SK-N-SH (cell line): ENCODE measurements around the gene SPOUT1. TPM values are rescaled to one million over a fixed set of nuclear protein-coding genes. Genes with fewer than 3 reads are reported as not detected.
A peak's percentile ranks its signal among the peaks of the same experiment; 100 is the strongest.

Experiments used
- CTCF ChIA-PET: fragments of 300-600, 350-600 bp; formaldehyde crosslinking; extraction: SDS; loops from one replicate; lab custom pipeline; 2021; lab: Yijun Ruan, JAX
- POLR2A ChIA-PET: fragments of 350-600 bp; sonication (Branson Sonifier 250); formaldehyde crosslinking; extraction: SDS; loops from one replicate; lab custom pipeline; 2020; ENCODE audit warnings: antibody characterized with exemption, inconsistent platforms; lab: Yijun Ruan, JAX
- DNase-seq: peaks from one replicate; pipeline ENCODE4 v3.0.0; 2012
- H2AFZ ChIP-seq: fragments of 200-600 bp; sonication (generic); 2 replicates; pipeline ENCODE4 v1.8.1; 2016; ENCODE audit warnings: antibody characterized with exemption, mild to moderate bottlenecking, low read depth
- H3F3A ChIP-seq: fragments of 200-600 bp; sonication (generic); replicated peaks from 2 replicates; pipeline ENCODE3; 2016; ENCODE audit warnings: antibody characterized with exemption, mild to moderate bottlenecking; ENCODE audit not compliant: insufficient read depth
- H3K27ac ChIP-seq, 2 experiments: fragments of 200-500 bp in 1 of 2; fragments of 200-600 bp in 1 of 2; sonication (Bioruptor generic) in 1 of 2; sonication (generic), shearing (Covaris generic) in 1 of 2; 2 replicates each; pipeline versions ENCODE4 v1.5.1 to v1.6.1; 2014 to 2016; ENCODE audit warnings: low read depth in 2 of 2, inconsistent platforms in 1 of 2, low read length in 1 of 2, mild to moderate bottlenecking in 1 of 2, mixed read lengths in 1 of 2
- H3K27me3 ChIP-seq: fragments of 200-600 bp; sonication (generic), shearing (Covaris generic); 2 replicates; pipeline ENCODE4 v1.6.1; 2016; ENCODE audit warnings: mixed run types; ENCODE audit not compliant: insufficient read depth
- H3K36me3 ChIP-seq, 2 experiments: fragments of 200-500 bp in 1 of 2; fragments of 200-600 bp in 1 of 2; sonication (Bioruptor generic) in 1 of 2; sonication (generic) in 1 of 2; replicated peaks in 1 of 2; 2 replicates each; pipeline versions ENCODE3 to v1.5.1; 2014 to 2016; ENCODE audit warnings: low read length in 1 of 2, mild to moderate bottlenecking in 1 of 2; ENCODE audit not compliant: insufficient read depth in 2 of 2, control insufficient read depth in 1 of 2
- H3K4me1 ChIP-seq, 2 experiments: fragments of 200-500 bp in 1 of 2; fragments of 200-600 bp in 1 of 2; sonication (Bioruptor generic) in 1 of 2; sonication (generic), shearing (Covaris generic) in 1 of 2; 2 replicates each; pipeline versions ENCODE4 v1.5.1 to v1.6.1; 2014 to 2016; ENCODE audit warnings: low read depth in 1 of 2, low read length in 1 of 2, mixed run types in 1 of 2; ENCODE audit not compliant: insufficient read depth in 2 of 2, control insufficient read depth in 1 of 2
- H3K4me2 ChIP-seq: fragments of 200-600 bp; sonication (generic), shearing (Covaris generic); 2 replicates; pipeline ENCODE4 v1.6.1; 2017; ENCODE audit warnings: mixed run types
- H3K4me3 ChIP-seq, 2 experiments: fragments of 200-500 bp in 1 of 2; fragments of 200-600 bp in 1 of 2; sonication (Bioruptor generic) in 1 of 2; sonication (generic), shearing (Covaris generic) in 1 of 2; 2 replicates each; pipeline versions ENCODE4 v1.5.1 to v1.8.1; 2014 to 2016; ENCODE audit warnings: low read depth in 2 of 2, inconsistent platforms in 1 of 2, low read length in 1 of 2, mild to moderate bottlenecking in 1 of 2, mixed read lengths in 1 of 2, moderate library complexity in 1 of 2
- H3K79me2 ChIP-seq: fragments of 200-600 bp; sonication (generic); 2 replicates; pipeline ENCODE4 v1.8.1; 2017; ENCODE audit warnings: mild to moderate bottlenecking; ENCODE audit not compliant: insufficient read depth
- H3K9ac ChIP-seq: fragments of 200-600 bp; sonication (generic); 2 replicates; pipeline ENCODE4 v1.6.1; 2017; ENCODE audit warnings: mixed run types
- H3K9me2 ChIP-seq: fragments of 200-600 bp; sonication (generic); 2 replicates; pipeline ENCODE4 v1.6.1; 2017; ENCODE audit warnings: mixed run types
- H3K9me3 ChIP-seq: fragments of 200-600 bp; sonication (generic); 2 replicates; pipeline ENCODE4 v1.6.1; 2017; ENCODE audit warnings: mixed run types, mild to moderate bottlenecking, moderate library complexity
- H4K20me1 ChIP-seq: fragments of 200-600 bp; sonication (generic); 2 replicates; pipeline ENCODE4 v1.6.1; 2017; ENCODE audit warnings: mild to moderate bottlenecking, mixed run types; ENCODE audit not compliant: insufficient read depth
- CHD2 ChIP-seq: fragments of 150-350 bp; IDR thresholded peaks from 2 replicates; pipeline ENCODE4 v1.6.1; 2018; ENCODE audit warnings: low read length; ENCODE audit not compliant: partially characterized antibody
- ELF1 ChIP-seq: IDR thresholded peaks from 2 replicates; pipeline ENCODE4 v1.4.0; 2012
- EP300 ChIP-seq, 2 experiments: IDR thresholded peaks; 2 replicates each; pipeline versions ENCODE4 v1.4.0 to v1.6.1; 2012; ENCODE audit warnings: borderline replicate concordance in 1 of 2, low read depth in 1 of 2, low read length in 1 of 2
- EZH2phosphoT487 ChIP-seq: fragments of 200-600 bp; sonication (generic); IDR thresholded peaks from 2 replicates; pipeline ENCODE4 v1.6.1; 2017; ENCODE audit warnings: low read depth, mixed run types, mild to moderate bottlenecking, antibody characterized with exemption, moderate library complexity, borderline replicate concordance
- FOSL2 ChIP-seq: IDR thresholded peaks from 2 replicates; pipeline ENCODE4 v1.4.0; 2012; ENCODE audit warnings: low read depth, mild to moderate bottlenecking, moderate library complexity, borderline replicate concordance
- FOXJ3 ChIP-seq: sonication (generic); formaldehyde crosslinking; IDR thresholded peaks from 2 replicates; pipeline ENCODE4 v1.5.1; 2020; ENCODE audit warnings: mild to moderate bottlenecking, missing genetic modification reagents
- GABPA ChIP-seq: IDR thresholded peaks from 2 replicates; pipeline ENCODE4 v1.4.0; 2012; ENCODE audit warnings: low read depth, mild to moderate bottlenecking
- GATA2 ChIP-seq: sonication (generic); formaldehyde crosslinking; IDR thresholded peaks from 2 replicates; pipeline ENCODE4 v1.5.0; 2020; ENCODE audit warnings: mild to moderate bottlenecking, missing genetic modification reagents
- IRF3 ChIP-seq: fragments of 150-350 bp; IDR thresholded peaks from 2 replicates; pipeline ENCODE4 v1.6.1; 2016; ENCODE audit warnings: mild to moderate bottlenecking, low read depth, low read length
- JUND ChIP-seq: IDR thresholded peaks from 2 replicates; pipeline ENCODE4 v1.4.0; 2012
- MAX ChIP-seq: IDR thresholded peaks from 2 replicates; pipeline ENCODE4 v1.4.0; 2012; ENCODE audit warnings: low read depth
- MEF2A ChIP-seq: IDR thresholded peaks from 2 replicates; pipeline ENCODE4 v1.4.0; 2012; ENCODE audit warnings: low read depth, borderline replicate concordance
- NFIC ChIP-seq: IDR thresholded peaks from 2 replicates; pipeline ENCODE4 v1.4.0; 2012; ENCODE audit warnings: borderline replicate concordance
- NRF1 ChIP-seq: IDR thresholded peaks from 2 replicates; pipeline ENCODE4 v1.6.1; 2012; ENCODE audit warnings: low read depth, mild to moderate bottlenecking, low read length
- PBX3 ChIP-seq: IDR thresholded peaks from 2 replicates; pipeline ENCODE4; 2012
- POLR2AphosphoS5 ChIP-seq: IDR thresholded peaks from 2 replicates; pipeline ENCODE4 v1.6.1; 2012; ENCODE audit warnings: low read depth, low read length
- RAD21 ChIP-seq: IDR thresholded peaks from 2 replicates; pipeline ENCODE4 v1.6.1; 2012; ENCODE audit warnings: mild to moderate bottlenecking, low read length
- REST ChIP-seq: IDR thresholded peaks from 2 replicates; pipeline ENCODE4 v1.6.1; 2012; ENCODE audit warnings: mild to moderate bottlenecking, low read depth, low read length, moderate library complexity
- RXRA ChIP-seq: IDR thresholded peaks from 2 replicates; pipeline ENCODE4 v1.4.0; 2012; ENCODE audit warnings: low read depth, mild to moderate bottlenecking, borderline replicate concordance
- SIN3A ChIP-seq: IDR thresholded peaks from 2 replicates; pipeline ENCODE4 v1.6.1; 2012; ENCODE audit warnings: low read depth, mild to moderate bottlenecking, low read length, moderate library complexity, borderline replicate concordance
- TAF1 ChIP-seq: IDR thresholded peaks from 2 replicates; pipeline ENCODE4 v1.6.1; 2012; ENCODE audit warnings: low read depth, mild to moderate bottlenecking, low read length, moderate library complexity, borderline replicate concordance
- TCF12 ChIP-seq: IDR thresholded peaks from 2 replicates; pipeline ENCODE4 v1.4.0; 2012
- TEAD4 ChIP-seq: IDR thresholded peaks from 2 replicates; pipeline ENCODE4 v1.4.0; 2012; ENCODE audit warnings: mild to moderate bottlenecking, borderline replicate concordance; ENCODE audit not compliant: insufficient read depth
- USF2 ChIP-seq: fragments of 150-350 bp; IDR thresholded peaks from 2 replicates; pipeline ENCODE4 v1.6.1; 2017; ENCODE audit warnings: antibody characterized with exemption, low read length, low read depth, borderline replicate concordance
- YY1 ChIP-seq: IDR thresholded peaks from 2 replicates; pipeline ENCODE4 v1.4.0; 2012; ENCODE audit warnings: low read depth, mild to moderate bottlenecking
- WGBS: methylation state at CpG from one replicate; pipeline ENCODE4 v1.1.6; 2017; ENCODE audit warnings: low lambda C conversion rate; 5-methylcytosine and 5-hydroxymethylcytosine counted together
- polyA plus RNA-seq, 3 experiments: library from polyadenylated mRNA; depleted of rRNA; stranded (reverse); fragments of >200 nt; gene quantifications; 2 replicates each; pipeline ENCODE4 v1.2.3, GENCODE V29; 2012

The SPOUT1 gene
- polyA plus RNA-seq, 1 of the 3 experiments (the other 2 are of a cell fraction) = 44.2 TPM

GRCh38 chr9:128818099-128818838, 11.3 kb downstream of the SPOUT1 start, which contains the start of gene ENDOG:
Gene ENDOG (plus strand): TSS chr9:128818500. CDS start chr9:128818685, 185 bp downstream.
- WGBS = 2% methylated on average over 24 of the region's 70 CpGs
- H3K4me2 ChIP-seq = peak within 1 kb of the TSS; percentile 96
- no peaks in the 10 kb centered on the region for H3K27me3 ChIP-seq
- H3K9me3 ChIP-seq = no peaks in the 10 kb centered on the region
- H3K9me2 ChIP-seq = no peaks in the 10 kb centered on the region
- peaks cover 6% of the 10 kb centered on the region; the same call in 1 of the 2 replicates for H4K20me1 ChIP-seq
- ChIA-PET POLR2A (interaction anchor here (0.6 to 2.7 kb wide), 11 partner anchors 10 to 602 kb away, joined by 3 to 13 read pairs (median 4); partner anchors contain the start of genes SPOUT1 and ZDHHC12), CTCF (interaction anchor here (0.5 to 4.1 kb wide), 40 partner anchors 8 to 441 kb away, joined by 3 to 34 read pairs (median 4); partner anchors contain the start of genes KYAT1, LRRC8A, PKN3 and PTPA)
- H3F3A ChIP-seq = peaks cover 16% of the 10 kb centered on the region
- peak within 1 kb of the TSS; percentile 82; the same call in 1 of the 2 replicates for H2AFZ ChIP-seq
- peak within 1 kb of the TSS; percentile 37 to 83; a peak in 3 of 4 replicates for H3K27ac ChIP-seq
- peaks cover 0 to 17% of the 10 kb centered on the region in 2 experiments; a peak in 1 of 4 replicates for H3K4me1 ChIP-seq
- peak; percentile 99 for DNase-seq
- H3K4me3 ChIP-seq = peak within 1 kb of the TSS; percentile 60 to 72
- H3K79me2 ChIP-seq = peaks cover 5% of the 10 kb centered on the region; the same call in 1 of the 2 replicates
- H3K9ac ChIP-seq = peak within 1 kb of the TSS; percentile 56; the same call in 1 of the 2 replicates
- H3K36me3 ChIP-seq = peaks cover 0 to 18% of the 10 kb centered on the region in 2 experiments
- TF ChIP-seq TEAD4 (no peak), USF2 (no peak), FOSL2 (no peak), JUND (no peak), GABPA (no peak), MAX (peak; percentile 80), TAF1 (peak; percentile 57), ELF1 (no peak), RAD21 (peak; percentile 34; the same call in 1 of the 2 replicates), YY1 (peak; percentile 22; the same call in 1 of the 2 replicates), GATA2 (CRISPR knock-in tag) (no peak), EZH2phosphoT487 (no peak), NRF1 (peak; percentile 96), NFIC (no peak), REST (0 out of 2 replicates have a peak, but pooled peaks have one; percentile 13), SIN3A (peak; percentile 90; the same call in 1 of the 2 replicates), IRF3 (no peak), PBX3 (0 out of 2 replicates have a peak, but pooled peaks have one; percentile 7), MEF2A (no peak), RXRA (no peak), EP300 (IDR thresholded peaks at IDR 0.05; ENCODE audit: borderline replicate concordance in 1 of 2, low read depth in 1 of 2, low read length in 1 of 2) (no peak), FOXJ3 (CRISPR knock-in tag) (no peak), POLR2AphosphoS5 (peak; percentile 97), TCF12 (no peak), CHD2 (peak; percentile 52)
